Endothelial cell (in vitro differentiated cells): ENCODE data around the gene SUCLG1. TPM values are rescaled to one million over a fixed set of nuclear protein-coding genes. Genes with fewer than 3 reads are reported as not detected.
A peak's percentile ranks its signal among the peaks of the same experiment; 100 is the strongest.

Experiments
- DNase-seq: peaks from one replicate; pipeline ENCODE4 v3.0.0; 2021; ENCODE audit warnings: low spot score
- H3K27ac Mint-ChIP-seq: one replicate; pipeline ENCODE4 v1.8.0; 2021; ENCODE audit warnings: mixed read lengths, inconsistent platforms; ENCODE audit not compliant: unreplicated experiment
- H3K27me3 Mint-ChIP-seq: one replicate; pipeline ENCODE4 v1.8.0; 2021; ENCODE audit warnings: mild to moderate bottlenecking, moderate library complexity, mixed read lengths, inconsistent platforms; ENCODE audit not compliant: unreplicated experiment
- H3K36me3 Mint-ChIP-seq: one replicate; pipeline ENCODE4 v1.8.0; 2021; ENCODE audit warnings: mild to moderate bottlenecking, low read depth, mixed read lengths, inconsistent platforms; ENCODE audit not compliant: unreplicated experiment
- H3K4me1 Mint-ChIP-seq: one replicate; pipeline ENCODE4 v1.8.0; 2021; ENCODE audit warnings: mild to moderate bottlenecking, mixed read lengths, inconsistent platforms; ENCODE audit not compliant: unreplicated experiment
- H3K4me3 Mint-ChIP-seq: one replicate; pipeline ENCODE4 v1.8.0; 2021; ENCODE audit warnings: mild to moderate bottlenecking, mixed read lengths, inconsistent platforms; ENCODE audit not compliant: unreplicated experiment
- H3K9me3 Mint-ChIP-seq: one replicate; pipeline ENCODE4 v1.8.0; 2021; ENCODE audit warnings: mixed read lengths, inconsistent platforms; ENCODE audit not compliant: unreplicated experiment
- CTCF ChIP-seq: fragments of 200-600 bp; sonication (generic); IDR thresholded peaks from one replicate; pipeline ENCODE4 v1.5.0; 2021; ENCODE audit warnings: antibody characterized with exemption; ENCODE audit not compliant: unreplicated experiment
- total RNA-seq: library from RNA; stranded (reverse); fragmentation: NEBNext Ultra II Directional; extraction: Animal tissue kit (Norgen Biotek cat#: 25700); gene quantifications from one replicate; pipeline ENCODE4 v1.2.1, GENCODE V29; 2021; ENCODE audit not compliant: unreplicated experiment

The SUCLG1 gene
- total RNA-seq, 1 donor from 2014 or later: 63.2 TPM

- no peak overlapping the region for H3K27ac Mint-ChIP-seq
- TF ChIP-seq CTCF: no peak
- no peaks in the 10 kb centered on the region for H3K9me3 Mint-ChIP-seq
- DNase-seq: no peak
- no peak overlapping the region for H3K4me3 Mint-ChIP-seq
- peaks cover 36% of the 10 kb centered on the region for H3K36me3 Mint-ChIP-seq
- H3K27me3 Mint-ChIP-seq: no peaks in the 10 kb centered on the region
- H3K4me1 Mint-ChIP-seq: no peaks in the 10 kb centered on the region
Observed at GRCh38 chr2:84427235-84428138, 31.6 kb downstream of the SUCLG1 start.

- H3K27ac Mint-ChIP-seq: no peak overlapping the region
- no peaks in the 10 kb centered on the region for H3K4me1 Mint-ChIP-seq
- no peaks in the 10 kb centered on the region for H3K9me3 Mint-ChIP-seq
- TF ChIP-seq CTCF: no peak
- no peak for DNase-seq
- H3K4me3 Mint-ChIP-seq: no peak overlapping the region
- H3K36me3 Mint-ChIP-seq: peaks cover 34% of the 10 kb centered on the region
- peaks cover 2% of the 10 kb centered on the region for H3K27me3 Mint-ChIP-seq
Observed at GRCh38 chr2:84425310-84425709, 33.8 kb downstream of the SUCLG1 start.

GRCh38 chr2:84424152-84424551 is 34.9 kb downstream of the SUCLG1 start:
- H3K27ac Mint-ChIP-seq: no peak overlapping the region
- peak; percentile 44 for TF ChIP-seq CTCF
- H3K4me3 Mint-ChIP-seq: no peak overlapping the region
- DNase-seq: no peak
- H3K4me1 Mint-ChIP-seq: no peaks in the 10 kb centered on the region
- peaks cover 2% of the 10 kb centered on the region for H3K27me3 Mint-ChIP-seq
- H3K36me3 Mint-ChIP-seq: peaks cover 26% of the 10 kb centered on the region
- no peaks in the 10 kb centered on the region for H3K9me3 Mint-ChIP-seq

DNA sequence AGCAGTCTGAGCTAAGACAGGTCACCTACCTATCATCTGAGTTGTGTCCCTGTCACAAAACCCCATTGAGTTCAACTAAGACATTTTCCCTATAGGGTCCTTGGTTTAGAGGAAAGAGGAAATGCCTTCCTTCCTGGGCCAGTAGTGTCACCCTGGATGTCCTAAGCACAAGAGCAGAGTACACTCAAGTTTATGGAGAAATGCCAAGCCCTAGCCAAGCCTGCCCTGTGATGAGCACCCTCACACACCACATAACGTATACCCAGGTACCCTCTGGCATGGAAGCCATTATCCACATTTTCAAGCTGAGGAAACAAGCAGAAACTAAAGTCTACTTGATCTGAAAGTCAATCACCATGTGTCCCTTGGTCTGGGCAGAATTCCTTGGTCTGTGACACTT is 37.3 kb downstream of the SUCLG1 start:
- H3K27ac Mint-ChIP-seq: no peak overlapping the region
- H3K36me3 Mint-ChIP-seq: peaks cover 26% of the 10 kb centered on the region
- no peak for TF ChIP-seq CTCF
- H3K4me3 Mint-ChIP-seq: no peak overlapping the region
- H3K27me3 Mint-ChIP-seq: peaks cover 2% of the 10 kb centered on the region
- H3K4me1 Mint-ChIP-seq: no peaks in the 10 kb centered on the region
- no peaks in the 10 kb centered on the region for H3K9me3 Mint-ChIP-seq
- DNase-seq: no peak

DNA sequence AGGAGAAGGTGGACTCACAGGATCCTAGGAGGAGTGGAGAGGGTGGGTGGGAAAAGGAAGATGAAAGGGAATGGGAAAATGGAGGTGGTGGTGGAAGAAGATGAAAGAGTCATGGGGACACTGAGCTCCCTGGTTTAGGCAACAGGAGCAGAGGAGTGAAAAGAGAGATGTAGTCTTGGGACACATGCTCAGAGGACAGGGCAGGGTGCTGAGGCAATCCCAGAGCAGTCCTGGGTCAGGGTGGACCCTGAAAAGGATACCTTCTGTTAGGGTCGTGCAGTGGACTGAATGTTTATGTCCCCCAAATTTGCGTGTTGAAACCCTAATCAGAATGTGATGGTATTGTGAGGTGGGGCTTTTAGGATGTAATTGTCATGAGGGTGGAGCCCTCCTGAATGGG is 37.9 kb downstream of the SUCLG1 start:
- H3K9me3 Mint-ChIP-seq: no peaks in the 10 kb centered on the region
- peaks cover 26% of the 10 kb centered on the region for H3K36me3 Mint-ChIP-seq
- H3K4me3 Mint-ChIP-seq: no peak overlapping the region
- no peaks in the 10 kb centered on the region for H3K4me1 Mint-ChIP-seq
- H3K27me3 Mint-ChIP-seq: peaks cover 2% of the 10 kb centered on the region
- no peak overlapping the region for H3K27ac Mint-ChIP-seq
- DNase-seq: no peak
- no peak for TF ChIP-seq CTCF
